Esophagus (tissue), 2 donors: ENCODE measurements around the gene HMGCL. TPM values are rescaled to one million over a fixed set of nuclear protein-coding genes. Genes with fewer than 3 reads are reported as not detected.

Experiments used
- H3K27ac ChIP-seq, 2 donors: one replicate each; pipeline ENCODE4 v1.5.1; 2013; ENCODE audit warnings: low read depth in 2 of 2, mild to moderate bottlenecking in 2 of 2, inconsistent platforms in 1 of 2, low read length in 1 of 2, moderate library complexity in 1 of 2
- H3K27me3 ChIP-seq, 2 donors: one replicate each; pipeline ENCODE4 v1.6.1; 2013; ENCODE audit warnings: low read length in 2 of 2, control low read depth in 1 of 2, mild to moderate bottlenecking in 1 of 2; ENCODE audit not compliant: insufficient read depth in 2 of 2, control insufficient read depth in 1 of 2
- H3K36me3 ChIP-seq, 2 donors: one replicate each; pipeline ENCODE4 v1.6.1; 2013; ENCODE audit warnings: low read length in 1 of 2; ENCODE audit not compliant: control insufficient read depth in 2 of 2, insufficient read depth in 2 of 2
- H3K4me1 ChIP-seq, 2 donors: one replicate each; pipeline ENCODE4 v1.6.1; 2013; ENCODE audit warnings: low read length in 1 of 2; ENCODE audit not compliant: control insufficient read depth in 2 of 2, insufficient read depth in 2 of 2
- H3K4me3 ChIP-seq, 2 donors: one replicate each; pipeline ENCODE4 v1.5.1; 2013; ENCODE audit warnings: low read length in 2 of 2, mild to moderate bottlenecking in 2 of 2, low read depth in 1 of 2, moderate library complexity in 1 of 2
- H3K9me3 ChIP-seq, 2 donors: one replicate each; pipeline ENCODE4 v1.6.1; 2013; ENCODE audit warnings: mild to moderate bottlenecking in 2 of 2, low read depth in 1 of 2, low read length in 1 of 2, moderate library complexity in 1 of 2; ENCODE audit not compliant: control insufficient read depth in 2 of 2, insufficient read depth in 1 of 2
- WGBS, 2 donors: extraction: QIAGEN DNeasy Blood & Tissue Kit; methylation state at CpG; one replicate each; pipeline ENCODE4 v1.1.7; 2013; 5-methylcytosine and 5-hydroxymethylcytosine counted together
- polyA plus RNA-seq, 2 donors: library from polyadenylated mRNA; stranded (reverse); fragments of 200-250 nt; gene quantifications; one replicate each; pipeline ENCODE4 v1.2.3, GENCODE V29; 2013
- donor health status: healthy with polysubstance abuse.
- donor health status: Bipolar disorder and iron deficiency.

HMGCL gene
- polyA plus RNA-seq, 2 donors = 16.8 to 27.4 TPM

DNA sequence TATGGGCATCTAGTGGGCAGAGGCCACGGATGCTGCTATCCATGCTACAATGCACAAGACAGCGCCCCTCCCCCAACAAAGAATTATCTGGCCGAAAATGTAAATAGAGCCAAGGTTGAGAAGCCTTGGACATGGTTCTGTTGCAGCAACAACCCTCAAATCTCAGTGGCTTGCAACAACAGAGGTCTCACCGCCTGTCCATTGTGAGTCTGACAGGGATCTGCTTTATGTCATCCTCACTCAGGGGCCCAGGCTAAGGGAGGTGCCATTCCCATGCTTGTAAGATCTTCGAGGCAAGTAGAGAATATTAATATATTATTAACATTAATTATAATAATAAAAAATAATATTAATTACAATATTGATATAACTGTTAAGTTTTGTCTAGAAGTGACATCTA lies 56.5 kb downstream of the HMGCL start:
- WGBS, 2 donors = 89 to 90% methylated on average over 5 of the region's 5 CpGs
- Histone ChIP-seq H3K9me3 (no peaks in the 10 kb centered on the region), H3K27ac (no peak overlapping the region), H3K4me3 (no peak overlapping the region), H3K36me3 (peaks cover 0 to 5% of the 10 kb centered on the region in 2 donors), H3K4me1 (no peaks in the 10 kb centered on the region), H3K27me3 (no peaks in the 10 kb centered on the region)

DNA sequence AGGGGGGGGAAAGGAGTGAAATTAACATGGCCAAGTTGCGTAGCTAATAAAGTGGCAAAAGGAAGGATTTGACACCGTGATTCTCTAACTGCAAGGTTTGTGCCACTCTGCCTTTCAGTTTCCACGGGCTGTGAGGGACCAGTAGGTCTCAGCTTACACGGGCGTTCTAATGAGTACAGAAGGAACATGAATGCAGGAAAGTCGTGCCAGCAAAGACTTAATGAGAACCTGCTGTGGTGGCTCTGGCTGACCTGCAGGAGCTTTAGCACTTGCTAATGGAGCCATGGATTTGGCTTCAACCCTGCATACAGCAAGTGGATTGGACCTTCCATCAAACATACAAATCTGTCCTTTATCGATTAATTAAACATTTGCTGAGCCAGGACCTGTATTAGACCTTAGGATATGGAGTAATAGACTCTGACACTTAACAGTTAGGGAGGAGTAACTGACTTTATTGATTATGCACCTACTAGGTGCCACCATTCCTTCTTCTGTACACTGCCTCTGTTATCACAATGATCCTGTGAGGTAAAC lies 62.1 kb downstream of the HMGCL start:
- Histone ChIP-seq H3K27me3 (no peaks in the 10 kb centered on the region), H3K4me3 (no peak overlapping the region), H3K36me3 (peaks cover 0 to 20% of the 10 kb centered on the region in 2 donors), H3K27ac (no peak overlapping the region), H3K9me3 (no peaks in the 10 kb centered on the region), H3K4me1 (no peaks in the 10 kb centered on the region)
- WGBS, 2 donors = 75 to 82% methylated on average over 7 of the region's 7 CpGs

DNA sequence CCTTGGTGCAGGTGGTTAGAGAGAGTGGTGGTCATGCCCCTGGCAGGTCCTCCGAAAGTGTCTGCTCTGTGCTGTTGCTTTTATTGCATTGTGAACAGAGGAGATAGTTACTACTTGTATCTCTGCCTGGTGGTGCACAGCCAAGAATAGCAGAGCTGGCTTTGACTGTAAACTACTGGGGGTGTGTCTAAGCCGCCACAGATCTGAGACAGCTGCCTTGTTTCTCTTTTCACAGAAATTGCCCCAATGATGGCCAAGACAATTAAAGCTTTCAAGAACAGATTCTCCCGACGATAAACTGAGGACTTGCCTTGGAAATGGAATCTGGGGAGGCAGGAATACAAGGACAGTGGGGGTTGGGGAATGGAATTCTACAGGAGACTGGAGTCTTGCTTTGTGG lies 66.0 kb downstream of the HMGCL start:
- Histone ChIP-seq H3K36me3 (peaks cover 14 to 43% of the 10 kb centered on the region in 2 donors), H3K9me3 (no peaks in the 10 kb centered on the region), H3K4me1 (no peaks in the 10 kb centered on the region), H3K27me3 (no peaks in the 10 kb centered on the region), H3K4me3 (no peak overlapping the region), H3K27ac (no peak overlapping the region)
- 56 to 60% methylated on average over 4 of the region's 4 CpGs for WGBS, 2 donors

DNA sequence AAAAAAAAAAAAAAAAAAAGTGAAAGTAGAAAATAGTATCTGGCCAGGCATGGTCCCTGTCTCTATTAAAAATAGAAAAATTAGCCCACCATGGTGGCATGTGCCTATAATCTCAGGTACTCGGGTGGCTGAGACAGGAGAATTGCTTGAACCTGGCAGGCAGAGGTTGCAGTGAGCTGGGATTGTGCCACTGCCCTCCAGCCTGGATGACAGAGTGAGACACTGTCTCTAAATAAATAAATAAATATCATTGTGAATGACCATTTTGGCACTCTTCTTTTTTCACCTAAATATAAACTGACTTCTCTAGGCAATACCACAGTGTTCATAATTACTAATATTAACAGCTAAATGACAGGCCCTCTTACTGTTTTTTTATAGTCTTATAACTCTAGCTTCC lies 67.4 kb downstream of the HMGCL start:
- peaks cover 14 to 49% of the 10 kb centered on the region in 2 donors for H3K36me3 ChIP-seq
- 88 to 92% methylated on average over 1 of the region's 1 CpG for WGBS, 2 donors

DNA sequence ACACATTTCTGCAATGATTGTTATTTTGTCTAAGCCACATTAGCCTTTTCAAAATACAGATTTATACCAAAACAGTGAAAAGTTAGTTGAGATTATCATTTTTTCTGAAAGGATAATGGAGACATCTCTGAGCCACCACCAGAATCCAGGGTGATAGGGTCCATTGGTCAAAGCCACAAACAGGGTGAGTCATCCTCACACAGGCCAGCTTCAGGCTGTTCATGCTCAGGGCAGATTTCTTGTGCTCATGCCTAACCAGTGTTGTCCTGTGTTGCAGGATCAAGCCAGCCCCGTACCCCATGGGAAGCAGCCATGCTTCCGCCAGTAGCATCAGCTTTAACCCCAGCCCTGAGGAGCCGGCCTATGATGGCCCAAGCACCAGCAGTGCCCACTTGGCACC lies 68.6 kb downstream of the HMGCL start:
- Histone ChIP-seq H3K27me3 (no peaks in the 10 kb centered on the region), H3K36me3 (peaks cover 18 to 60% of the 10 kb centered on the region in 2 donors), H3K4me3 (no peak overlapping the region), H3K4me1 (no peaks in the 10 kb centered on the region), H3K27ac (no peak overlapping the region), H3K9me3 (no peaks in the 10 kb centered on the region)
- 91 to 95% methylated on average over 3 of the region's 3 CpGs for WGBS, 2 donors

More for the DNA sequence above, 67.4 kb downstream of the HMGCL start:
- H3K9me3 ChIP-seq = no peaks in the 10 kb centered on the region
- no peaks in the 10 kb centered on the region for H3K4me1 ChIP-seq
- H3K27ac ChIP-seq = no peak overlapping the region
- H3K27me3 ChIP-seq = no peaks in the 10 kb centered on the region
- H3K4me3 ChIP-seq = no peak overlapping the region

DNA sequence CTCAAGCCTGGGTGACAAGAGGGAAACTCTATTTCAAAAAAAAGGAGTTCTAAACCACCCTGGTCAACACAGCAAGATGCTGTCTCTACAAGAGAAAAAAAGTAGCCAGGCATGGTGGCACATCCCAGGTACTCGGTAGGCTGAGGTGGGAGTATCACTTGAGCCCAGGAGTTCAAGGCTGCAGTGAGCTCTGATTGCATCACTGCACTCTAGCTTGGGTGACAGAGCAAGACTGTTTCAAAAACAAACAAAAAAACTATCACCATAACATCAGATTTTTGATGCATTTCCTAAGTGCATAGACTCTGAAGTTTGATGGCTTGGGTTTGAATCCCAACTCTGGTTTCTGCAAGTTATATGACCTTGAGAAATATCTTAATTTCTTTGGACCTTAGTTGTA lies 72.3 kb downstream of the HMGCL start:
- Histone ChIP-seq H3K9me3 (no peaks in the 10 kb centered on the region), H3K4me1 (no peaks in the 10 kb centered on the region), H3K27me3 (no peaks in the 10 kb centered on the region), H3K27ac (no peak overlapping the region), H3K4me3 (no peak overlapping the region), H3K36me3 (peaks cover 18 to 50% of the 10 kb centered on the region in 2 donors)
- WGBS, 2 donors = 82 to 100% methylated on average over 1 of the region's 1 CpG

Other genes with a start within 250 kb of the HMGCL start
- 1,000 to 10,000 TPM; 2,294 to 2,445 TPM for gene RPL11, start 133.6 kb downstream of the HMGCL start, polyA plus RNA-seq
- 10 to 100 TPM in 1 of 2 donors, 1 to 10 TPM in 1; 9.9 to 15.9 TPM for gene ELOA, start 82.0 kb downstream of the HMGCL start, polyA plus RNA-seq
- gene PITHD1, start 47.0 kb downstream of the HMGCL start, polyA plus RNA-seq = 10 to 100 TPM; 41.3 to 57.2 TPM
- 10 to 100 TPM; 44.4 to 63.7 TPM for gene LYPLA2, start 34.3 kb downstream of the HMGCL start, polyA plus RNA-seq
- gene GALE, start 24.7 kb downstream of the HMGCL start, polyA plus RNA-seq = 100 to 1,000 TPM in 1 of 2 donors, 10 to 100 TPM in 1; 76.6 to 120 TPM
- 10 to 100 TPM in 1 of 2 donors, 1 to 10 TPM in 1; 7.3 to 10.2 TPM for gene FUCA1, start 42.9 kb upstream of the HMGCL start, polyA plus RNA-seq
- gene CNR2, start 87.9 kb upstream of the HMGCL start, polyA plus RNA-seq = under 1 TPM; 0.01 to 0.02 TPM
- 10 to 100 TPM; 54.2 to 69.1 TPM for gene PNRC2, start 134.4 kb upstream of the HMGCL start, polyA plus RNA-seq
- 10 to 100 TPM; 42.3 to 57.9 TPM for gene SRSF10, start 154.9 kb upstream of the HMGCL start, polyA plus RNA-seq